PC-3 (cell line): ENCODE results near the gene CCDC24. TPM values are rescaled to one million over a fixed set of nuclear protein-coding genes. Genes with fewer than 3 reads are reported as not detected.

Source experiments
- ATAC-seq: fragments of 200-7000 bp; cut with Tn5 transposase; 2 replicates; pipeline ENCODE4 v1.9.1; 2020; ENCODE audit warnings: mild to moderate bottlenecking, moderate library complexity
- BruUV-seq: library from RNA; stranded (reverse); fragments of 400-500 nt; replicated peaks from 2 replicates; lab custom pipeline; 2021; lab: Mats Ljungman, UMichigan
- CTCF ChIA-PET: fragments of 300-600 bp; sonication (Branson Sonifier 250); formaldehyde crosslinking; loops from one replicate; lab custom pipeline; 2022; ENCODE audit warnings: antibody characterized with exemption; lab: Charles Lee
- POLR2A ChIA-PET: fragments of 300-600 bp; sonication (Branson Sonifier 250); formaldehyde crosslinking; loops from one replicate; lab custom pipeline; 2022; ENCODE audit warnings: antibody characterized with exemption; ENCODE audit not compliant: unreplicated experiment; lab: Charles Lee
- DNase-seq: peaks from one replicate; pipeline ENCODE4 v3.0.0-alpha.2; 2015
- H2AFZ ChIP-seq: fragments of 300-600 bp; sonication (generic); 2 replicates; pipeline ENCODE4 v1.6.0; 2016; ENCODE audit warnings: antibody characterized with exemption, low read length
- H3F3A ChIP-seq: fragments of 300-600 bp; sonication (generic); one replicate; pipeline ENCODE4 v1.6.0; 2017; ENCODE audit warnings: antibody characterized with exemption, low read length, control low read depth, mild to moderate bottlenecking; ENCODE audit not compliant: unreplicated experiment
- H3K27ac ChIP-seq: fragments of 300-600 bp; sonication (generic); 2 replicates; pipeline ENCODE4 v1.5.1; 2016; ENCODE audit warnings: mild to moderate bottlenecking, low read length
- H3K27me3 ChIP-seq: fragments of 300-600 bp; sonication (generic); 2 replicates; pipeline ENCODE4 v1.6.1; 2016; ENCODE audit warnings: low read length, mixed read lengths
- H3K36me3 ChIP-seq: fragments of 300-600 bp; sonication (generic); 2 replicates; pipeline ENCODE4 v1.6.1; 2016; ENCODE audit warnings: low read depth, mixed run types, low read length, mixed read lengths
- H3K4me1 ChIP-seq: fragments of 300-600 bp; sonication (generic); 2 replicates; pipeline ENCODE4 v1.5.1; 2016; ENCODE audit warnings: low read length; ENCODE audit not compliant: insufficient read depth
- H3K4me2 ChIP-seq: fragments of 300-600 bp; sonication (generic); 2 replicates; pipeline ENCODE4 v1.6.0; 2016; ENCODE audit warnings: low read length
- H3K4me3 ChIP-seq: fragments of 300-600 bp; sonication (generic); 2 replicates; pipeline ENCODE4 v1.5.1; 2016; ENCODE audit warnings: mild to moderate bottlenecking, low read length, mixed read lengths
- H3K79me2 ChIP-seq: fragments of 300-600 bp; sonication (generic); 2 replicates; pipeline ENCODE4 v1.6.1; 2017; ENCODE audit warnings: low read length, mixed read lengths
- H3K9ac ChIP-seq: fragments of 300-600 bp; sonication (generic); 2 replicates; pipeline ENCODE4 v1.6.0; 2016; ENCODE audit warnings: mild to moderate bottlenecking, low read length
- H3K9me2 ChIP-seq: fragments of 300-600 bp; sonication (generic); replicated peaks from 2 replicates; pipeline ENCODE4 v1.6.1; 2016; ENCODE audit warnings: mixed run types, low read length, mixed read lengths
- H3K9me3 ChIP-seq: fragments of 300-600 bp; sonication (generic); 2 replicates; pipeline ENCODE4 v1.6.1; 2016; ENCODE audit warnings: low read length, mixed read lengths
- H4K20me1 ChIP-seq: fragments of 300-600 bp; sonication (generic); 2 replicates; pipeline ENCODE4 v1.6.1; 2016; ENCODE audit warnings: low read length, mixed read lengths
- EZH2 ChIP-seq: fragments of 300-600 bp; sonication (generic); IDR thresholded peaks from one replicate; pipeline ENCODE4 v1.6.1; 2017; ENCODE audit warnings: antibody characterized with exemption, mild to moderate bottlenecking, low read length; ENCODE audit not compliant: unreplicated experiment
- EZH2phosphoT487 ChIP-seq: fragments of 300-600 bp; sonication (generic); IDR thresholded peaks from 2 replicates; pipeline ENCODE4 v1.6.1; 2018; ENCODE audit warnings: mild to moderate bottlenecking, antibody characterized with exemption, low read length, borderline replicate concordance
- intact Hi-C: fragments of 100-400 bp; cut with micrococcal nuclease; formaldehyde crosslinking; loops from 2 replicates; pipeline ENCODE4 v1.9.0; 2023
- total RNA-seq: library from RNA; depleted of rRNA; stranded (reverse); fragments of >200 nt; gene quantifications from 2 replicates; pipeline ENCODE4 v1.2.3, GENCODE V29; 2014
- TF ChIP-seq, protein P1 (sequence below): fragments of 300-600 bp; sonication (generic); conservative IDR thresholded peaks from 2 replicates; pipeline ENCODE4 v1.5.1; 2017; ENCODE audit warnings: antibody characterized with exemption, low read depth, mild to moderate bottlenecking, low read length

Gene CCDC24
- total RNA-seq, 1 experiment from 2014 or later, result 10.1 TPM

DNA sequence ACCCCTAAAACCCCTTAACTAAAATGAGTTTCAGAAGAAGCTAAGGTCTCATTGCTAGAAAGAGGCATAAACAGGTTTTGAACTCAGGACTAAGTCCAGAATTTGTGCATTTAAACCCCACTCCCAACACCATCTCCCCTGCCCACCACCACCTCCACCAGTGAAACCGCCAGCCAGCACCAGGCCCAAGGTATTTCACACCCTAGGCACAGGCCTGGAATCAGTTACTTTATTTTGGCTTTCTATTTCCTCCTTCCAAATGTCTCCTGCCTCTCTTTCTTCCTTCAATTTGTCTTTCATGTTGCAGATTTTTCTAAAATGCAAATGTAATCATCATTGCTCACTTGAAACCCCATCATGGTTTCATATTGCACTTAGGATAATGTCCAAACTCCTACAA, 46.5 kb upstream of the CCDC24 start:
- H3K27ac ChIP-seq, result no peak overlapping the region
- no peaks in the 10 kb centered on the region for H4K20me1 ChIP-seq
- ChIA-PET CTCF (interaction anchor here (1.2 kb wide), 1 partner anchor 182 kb away, joined by 9 read pairs; no protein-coding TSS in a partner anchor), POLR2A (no interaction called here)
- ATAC-seq (no peak), DNase-seq (no peak)
- peaks cover 24% of the 10 kb centered on the region for H3K4me1 ChIP-seq
- H3K9me3 ChIP-seq, result no peaks in the 10 kb centered on the region
- TF ChIP-seq, protein P1, sequence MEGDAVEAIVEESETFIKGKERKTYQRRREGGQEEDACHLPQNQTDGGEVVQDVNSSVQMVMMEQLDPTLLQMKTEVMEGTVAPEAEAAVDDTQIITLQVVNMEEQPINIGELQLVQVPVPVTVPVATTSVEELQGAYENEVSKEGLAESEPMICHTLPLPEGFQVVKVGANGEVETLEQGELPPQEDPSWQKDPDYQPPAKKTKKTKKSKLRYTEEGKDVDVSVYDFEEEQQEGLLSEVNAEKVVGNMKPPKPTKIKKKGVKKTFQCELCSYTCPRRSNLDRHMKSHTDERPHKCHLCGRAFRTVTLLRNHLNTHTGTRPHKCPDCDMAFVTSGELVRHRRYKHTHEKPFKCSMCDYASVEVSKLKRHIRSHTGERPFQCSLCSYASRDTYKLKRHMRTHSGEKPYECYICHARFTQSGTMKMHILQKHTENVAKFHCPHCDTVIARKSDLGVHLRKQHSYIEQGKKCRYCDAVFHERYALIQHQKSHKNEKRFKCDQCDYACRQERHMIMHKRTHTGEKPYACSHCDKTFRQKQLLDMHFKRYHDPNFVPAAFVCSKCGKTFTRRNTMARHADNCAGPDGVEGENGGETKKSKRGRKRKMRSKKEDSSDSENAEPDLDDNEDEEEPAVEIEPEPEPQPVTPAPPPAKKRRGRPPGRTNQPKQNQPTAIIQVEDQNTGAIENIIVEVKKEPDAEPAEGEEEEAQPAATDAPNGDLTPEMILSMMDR, result no peak
- no peak for TF ChIP-seq EZH2
- TF ChIP-seq EZH2phosphoT487, result no peak
- H3K36me3 ChIP-seq, result 0 out of 2 replicates have a peak, but pooled peaks cover 2% of the 10 kb centered on the region
- H3K4me2 ChIP-seq, result peak overlapping the region; percentile 49
- H3K27me3 ChIP-seq, result no peaks in the 10 kb centered on the region
- H3K4me3 ChIP-seq, result no peak overlapping the region
- H3K9ac ChIP-seq, result no peak overlapping the region
- no peaks in the 10 kb centered on the region for H3K9me2 ChIP-seq
- intact Hi-C loops, result loop anchor here (5.0 kb wide), 1 partner anchor 238 kb away; the partner anchor contains the start of gene ST3GAL3
- H3F3A ChIP-seq, result no peaks in the 10 kb centered on the region
- H2AFZ ChIP-seq, result no peak overlapping the region
- peaks cover 45% of the 10 kb centered on the region for H3K79me2 ChIP-seq
- BruUV-seq, result no TSS peak

DNA sequence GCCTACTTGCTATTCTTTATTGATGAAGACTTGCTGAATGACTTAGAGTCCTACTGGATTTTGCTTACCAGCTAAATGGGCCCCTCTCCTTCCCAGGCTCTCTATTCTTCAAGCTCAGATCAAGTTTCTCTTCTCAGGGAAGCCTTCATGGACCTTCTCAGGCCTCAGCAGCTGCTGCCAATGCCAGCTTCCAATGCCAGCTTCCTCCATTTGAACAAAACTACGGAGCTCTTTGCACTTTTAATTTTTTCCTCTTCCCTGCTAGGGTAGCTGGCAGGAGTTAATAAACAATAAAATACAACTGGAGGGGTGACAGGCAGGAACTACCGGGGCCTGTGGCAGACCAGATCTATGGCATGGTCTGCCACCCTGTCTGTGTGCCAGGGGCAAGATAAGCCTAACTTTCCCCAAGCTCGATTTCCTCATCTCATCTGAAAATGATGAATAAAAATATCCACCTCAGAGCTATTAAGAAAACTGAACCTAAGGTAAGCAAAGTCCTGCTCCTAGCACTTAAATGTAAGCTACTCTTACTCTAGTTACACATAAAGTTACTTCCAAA, 45.6 kb upstream of the CCDC24 start:
- TF ChIP-seq EZH2 (no peak), EZH2phosphoT487 (no peak)
- TF ChIP-seq, protein P1, result no peak
- H2AFZ ChIP-seq, result peak overlapping the region; percentile 86
- DNase-seq (no peak), ATAC-seq (no peak)
- peak overlapping the region; percentile 99 for H3K4me3 ChIP-seq
- peak overlapping the region; percentile 97 for H3K9ac ChIP-seq
- peak overlapping the region; percentile 84; the same call in 1 of the 2 replicates for H3K27ac ChIP-seq
- H3K4me2 ChIP-seq, result peak overlapping the region; percentile 100
- BruUV-seq, result TSS peak; percentile 86
- no peaks in the 10 kb centered on the region for H3F3A ChIP-seq
- H3K9me3 ChIP-seq, result no peaks in the 10 kb centered on the region
- peaks cover 6% of the 10 kb centered on the region; the same call in 1 of the 2 replicates for H3K36me3 ChIP-seq
- H3K79me2 ChIP-seq, result peaks cover 53% of the 10 kb centered on the region
- no peaks in the 10 kb centered on the region for H3K9me2 ChIP-seq
- peaks cover 24% of the 10 kb centered on the region for H3K4me1 ChIP-seq
- intact Hi-C loops, result loop anchor here (2.0 to 5.0 kb wide), 2 partner anchors 23 to 238 kb away; partner anchors contain the start of gene ST3GAL3
- POLR2A ChIA-PET, result interaction anchor here (0.5 kb wide), 2 partner anchors 125 to 296 kb away, joined by 3 to 4 read pairs; partner anchors contain the start of gene KDM4A
- CTCF ChIA-PET, result interaction anchor here (1.1 to 2.2 kb wide), 3 partner anchors 10 to 183 kb away, joined by 7 to 9 read pairs (median 9); partner anchors contain the start of gene ARTN
- no peaks in the 10 kb centered on the region for H3K27me3 ChIP-seq
- no peaks in the 10 kb centered on the region for H4K20me1 ChIP-seq
